ENCODE measurements around the gene ZNF737.
A peak's percentile ranks its signal among the peaks of the same experiment; 100 is the strongest.
"Not testable (repeated sequence)": the region's sequence is repeated elsewhere in the genome, so short reads cannot be mapped to it uniquely, and the experiment has no call there.

Gene ZNF737

DNA sequence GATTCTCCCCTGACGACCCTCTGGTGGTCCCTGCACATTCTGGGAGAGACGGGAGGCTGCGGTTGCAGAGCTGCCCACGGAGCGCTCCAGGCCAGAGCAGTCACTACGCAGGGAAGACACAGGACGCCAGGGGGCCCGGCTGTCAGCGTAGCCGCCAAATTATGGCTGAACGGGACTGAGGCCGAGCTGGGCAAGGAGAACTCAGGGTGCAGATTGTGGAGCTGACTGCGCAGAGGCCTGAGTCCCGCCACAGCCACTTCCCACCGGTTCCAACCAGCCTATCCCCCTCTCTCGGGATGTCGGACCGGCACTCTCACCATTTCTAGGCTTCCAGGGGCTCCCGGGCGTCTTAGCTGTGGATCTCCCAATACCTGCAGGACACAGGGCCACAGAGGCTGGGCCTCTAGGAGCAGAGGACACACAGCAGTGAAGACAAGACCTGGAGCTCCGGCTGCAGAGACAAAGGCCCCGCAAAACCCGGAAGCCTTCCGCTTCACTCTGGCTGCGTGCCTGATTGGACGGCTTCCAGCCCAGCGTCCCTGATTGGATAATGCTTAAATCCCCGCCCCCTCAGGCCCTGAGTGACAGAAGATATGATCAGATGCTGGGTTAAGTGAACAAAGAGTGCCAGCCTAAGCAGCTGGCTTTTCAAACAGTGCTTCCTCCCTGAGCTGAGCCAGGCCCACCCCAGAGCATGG, at the start of gene ZNF737:
Gene ZNF737, minus strand, starts transcription at position 461 of the 698 bp plus-strand sequence. Its CDS starts 141 bp downstream, at position 320.
- no peak for TF ChIP-seq JUND (IDR thresholded peaks at IDR 0.05; ENCODE audit: low read depth)
- in situ Hi-C loops (cut with HindIII; ENCODE audit: low pct_unique_long_range_greater_than_20kb, low sequenced_read_pairs) = no loop called here
- DNase-seq (ENCODE audit: low read depth in 1 of 2, low spot score in 1 of 2) = peak; percentile 60 to 99

DNA sequence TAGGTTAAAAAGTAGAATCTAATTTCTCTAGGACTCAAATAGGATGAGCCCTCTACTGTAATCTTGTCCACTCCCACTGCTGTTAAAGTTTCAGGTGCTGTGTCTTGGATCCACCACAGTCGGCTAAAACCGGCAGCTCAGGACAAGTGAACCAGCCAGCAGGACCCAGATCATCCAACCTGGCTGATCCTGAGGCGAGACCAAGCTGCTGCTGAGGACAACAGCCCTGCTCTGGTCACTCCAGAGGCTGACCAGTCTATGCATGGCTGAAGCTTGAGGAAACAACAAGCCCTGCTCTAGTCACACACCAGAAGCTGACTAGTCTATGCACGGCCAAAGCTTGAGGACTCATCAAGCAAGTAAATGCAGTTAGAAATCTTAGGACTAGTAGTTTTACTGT, 49.4 kb upstream of the ZNF737 start:
- DNase-seq (ENCODE audit: low read depth in 1 of 2, low spot score in 1 of 2); in situ Hi-C loops (cut with HindIII; ENCODE audit: low pct_unique_long_range_greater_than_20kb, low sequenced_read_pairs): not testable (repeated sequence)

GRCh38 chr19:20612711-20613316, 47.2 kb upstream of the ZNF737 start:
- in situ Hi-C loops (cut with HindIII; ENCODE audit: low pct_unique_long_range_greater_than_20kb, low sequenced_read_pairs) = no loop called here
- TF ChIP-seq JUND (IDR thresholded peaks at IDR 0.05; ENCODE audit: low read depth) = no peak
- peak in 1 of 2 experiments; percentile 46 for DNase-seq (ENCODE audit: low read depth in 1 of 2, low spot score in 1 of 2)

DNA sequence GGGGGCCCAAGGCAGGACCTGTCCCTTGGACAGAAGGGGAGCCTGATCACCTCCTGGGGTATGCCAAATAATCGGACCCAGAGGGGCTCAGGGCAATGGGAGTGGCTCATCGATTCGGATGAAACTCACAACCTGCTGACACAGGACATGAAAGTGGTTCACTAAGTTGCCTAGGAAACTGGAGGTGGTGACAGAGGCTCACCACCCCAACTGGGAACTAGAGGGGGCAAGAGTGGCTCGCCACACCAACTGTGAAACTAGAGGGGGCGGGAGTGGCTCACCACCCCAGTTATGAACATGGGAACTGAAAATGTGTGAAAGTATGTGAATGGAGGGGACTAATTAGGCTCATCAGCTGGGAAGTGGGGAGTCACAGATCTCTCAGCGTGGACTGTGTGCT, 46.3 kb upstream of the ZNF737 start:
- no peak for TF ChIP-seq JUND (IDR thresholded peaks at IDR 0.05; ENCODE audit: low read depth)
- no peak for DNase-seq (ENCODE audit: low read depth in 1 of 2, low spot score in 1 of 2)
- in situ Hi-C loops (cut with HindIII; ENCODE audit: low pct_unique_long_range_greater_than_20kb, low sequenced_read_pairs) = no loop called here

GRCh38 chr19:20607943-20608342, 42.4 kb upstream of the ZNF737 start:
- DNase-seq (ENCODE audit: low read depth in 1 of 2, low spot score in 1 of 2) = peak in 1 of 2 experiments; percentile 82

DNA sequence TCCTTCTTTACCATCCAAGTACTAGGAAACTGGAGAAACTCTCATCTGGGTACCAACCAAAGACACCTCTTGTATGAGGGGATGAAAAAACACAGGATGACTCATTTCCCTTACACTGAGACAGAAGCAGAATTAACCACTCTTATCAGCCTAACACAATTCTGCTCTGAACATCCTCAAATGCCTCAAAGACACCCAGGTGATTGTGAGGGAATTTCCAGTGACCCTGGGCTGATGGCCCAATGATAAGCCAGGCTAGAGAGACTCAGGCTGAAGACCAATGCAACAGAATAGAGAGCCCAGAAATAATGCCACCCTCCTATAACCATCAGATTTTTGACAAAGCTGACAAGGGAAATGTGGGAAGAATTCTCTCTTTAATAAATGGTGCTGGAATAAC, 7.0 kb downstream of the ZNF737 start:
- in situ Hi-C loops (cut with HindIII; ENCODE audit: low pct_unique_long_range_greater_than_20kb, low sequenced_read_pairs) = no loop called here
- TF ChIP-seq JUND (IDR thresholded peaks at IDR 0.05; ENCODE audit: low read depth) = no peak
- DNase-seq (ENCODE audit: low read depth in 1 of 2, low spot score in 1 of 2) = no peak

More at GRCh38 chr19:20607943-20608342, 42.4 kb upstream of the ZNF737 start:
- in situ Hi-C loops (cut with HindIII; ENCODE audit: low pct_unique_long_range_greater_than_20kb, low sequenced_read_pairs) = no loop called here
- no peak for TF ChIP-seq JUND (IDR thresholded peaks at IDR 0.05; ENCODE audit: low read depth)

- DNase-seq (ENCODE audit: low read depth in 1 of 2, low spot score in 1 of 2) = peak in 1 of 2 experiments; percentile 53
- in situ Hi-C loops (cut with HindIII; ENCODE audit: low pct_unique_long_range_greater_than_20kb, low sequenced_read_pairs) = no loop called here
- TF ChIP-seq JUND (IDR thresholded peaks at IDR 0.05; ENCODE audit: low read depth) = no peak
These were observed 7.6 kb downstream of the ZNF737 start for GRCh38 chr19:20558011-20558410.

- DNase-seq (ENCODE audit: low read depth in 1 of 2, low spot score in 1 of 2); in situ Hi-C loops (cut with HindIII; ENCODE audit: low pct_unique_long_range_greater_than_20kb, low sequenced_read_pairs): not testable (repeated sequence)
These were observed 20.8 kb downstream of the ZNF737 start for GRCh38 chr19:20544667-20545333.

- not testable (repeated sequence) for DNase-seq (ENCODE audit: low read depth in 1 of 2, low spot score in 1 of 2)
These were observed 35.3 kb downstream of the ZNF737 start for GRCh38 chr19:20530303-20530702.

GRCh38 chr19:20513189-20513904, 52.2 kb downstream of the ZNF737 start:
- in situ Hi-C loops (cut with HindIII; ENCODE audit: low pct_unique_long_range_greater_than_20kb, low sequenced_read_pairs) = no loop called here
- DNase-seq (ENCODE audit: low read depth in 1 of 2, low spot score in 1 of 2) = no peak
- TF ChIP-seq JUND (IDR thresholded peaks at IDR 0.05; ENCODE audit: low read depth) = no peak

More at GRCh38 chr19:20530303-20530702, 35.3 kb downstream of the ZNF737 start:
- in situ Hi-C loops (cut with HindIII; ENCODE audit: low pct_unique_long_range_greater_than_20kb, low sequenced_read_pairs) = not testable (repeated sequence)

DNA sequence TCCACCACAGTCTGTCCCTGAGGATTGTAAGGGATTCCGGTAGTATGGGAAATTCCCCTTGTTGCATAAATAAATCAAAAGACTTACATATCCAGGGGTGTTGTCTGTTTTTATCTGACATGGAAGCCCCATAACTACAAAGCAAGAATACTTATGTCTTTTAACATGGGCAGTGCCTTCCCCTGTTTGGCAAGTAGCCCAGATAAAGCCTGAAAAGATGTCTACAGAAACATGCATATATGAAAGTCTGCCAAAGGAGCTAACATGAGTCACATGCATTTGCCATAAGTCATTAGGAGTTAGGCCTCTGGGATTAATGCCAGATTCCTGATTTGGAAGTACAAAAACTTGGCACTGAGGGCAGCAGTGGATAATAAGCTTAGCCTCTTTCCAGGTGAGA, 62.1 kb downstream of the ZNF737 start:
- no peak for DNase-seq (ENCODE audit: low read depth in 1 of 2, low spot score in 1 of 2)
- in situ Hi-C loops (cut with HindIII; ENCODE audit: low pct_unique_long_range_greater_than_20kb, low sequenced_read_pairs) = no loop called here
- no peak for TF ChIP-seq JUND (IDR thresholded peaks at IDR 0.05; ENCODE audit: low read depth)
